Stimulated activated CD4-positive, alpha-beta T cell treated with anti-CD3 and anti-CD28 coated beads, TNF-alpha, amount 100 ng/mL, for 1 hour (primary cell): ENCODE results near the gene ANLN.
"Not testable (repeated sequence)": the region's sequence is repeated elsewhere in the genome, so short reads cannot be mapped to it uniquely, and the experiment has no call there.

Experiments used
- DNase-seq, 3 donors: peaks; one replicate each; pipeline ENCODE4 v3.0.0-alpha.2; 2020; ENCODE audit warnings: low read depth in 3 of 3, low spot score in 1 of 3

Gene ANLN

DNA sequence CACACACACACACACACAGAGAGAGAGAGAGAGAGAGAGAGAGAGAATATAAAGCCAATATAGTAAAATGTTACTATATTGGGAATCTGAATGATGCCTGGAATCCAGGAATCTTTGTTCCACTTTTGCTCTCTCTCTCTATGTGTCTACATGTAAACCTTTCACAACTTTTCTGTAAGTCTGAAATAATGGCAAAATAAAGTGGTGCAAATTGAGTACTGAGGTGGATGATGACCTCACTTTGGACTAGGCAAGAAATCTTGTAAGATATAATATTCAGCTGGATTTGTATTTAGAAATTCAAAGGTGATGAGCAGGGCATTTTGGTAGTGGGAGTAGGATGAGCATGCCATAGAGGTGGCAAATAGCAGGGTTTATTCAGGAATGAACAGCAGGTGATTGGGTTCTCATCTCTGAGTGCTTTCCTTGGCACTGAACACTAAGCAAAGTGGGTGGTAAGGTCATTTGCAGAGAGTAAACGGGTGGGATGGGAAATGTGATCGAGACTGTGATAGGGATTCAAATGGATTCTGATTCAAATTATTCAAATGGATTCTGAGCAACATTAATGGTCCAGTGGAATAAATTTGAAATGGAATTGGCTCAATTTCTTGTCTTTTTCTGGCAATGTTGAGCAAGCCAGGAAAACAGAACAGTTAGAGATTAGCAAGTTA lies 9.7 kb upstream of the ANLN start:
- no peak for DNase-seq

DNA sequence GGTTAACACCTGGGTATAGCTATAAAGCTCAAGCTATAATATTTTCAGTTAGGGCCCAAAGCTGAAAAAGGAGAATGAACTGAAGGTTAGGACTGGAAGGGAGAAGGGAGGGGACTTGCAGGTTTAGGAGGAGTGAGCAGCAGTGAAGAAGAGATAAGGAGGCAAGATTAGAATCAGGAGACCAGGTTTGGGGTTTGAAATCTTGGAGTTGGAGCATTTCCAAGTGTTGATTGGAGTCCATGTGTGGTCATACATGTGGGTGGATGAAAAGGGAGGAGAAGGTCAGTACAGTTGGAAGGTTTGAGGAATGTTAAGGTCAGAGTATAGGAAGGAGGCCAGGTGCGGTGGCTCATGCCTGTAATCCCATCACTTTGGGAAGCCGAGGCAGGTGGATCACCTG lies 8.6 kb upstream of the ANLN start:
- no peak for DNase-seq

DNA sequence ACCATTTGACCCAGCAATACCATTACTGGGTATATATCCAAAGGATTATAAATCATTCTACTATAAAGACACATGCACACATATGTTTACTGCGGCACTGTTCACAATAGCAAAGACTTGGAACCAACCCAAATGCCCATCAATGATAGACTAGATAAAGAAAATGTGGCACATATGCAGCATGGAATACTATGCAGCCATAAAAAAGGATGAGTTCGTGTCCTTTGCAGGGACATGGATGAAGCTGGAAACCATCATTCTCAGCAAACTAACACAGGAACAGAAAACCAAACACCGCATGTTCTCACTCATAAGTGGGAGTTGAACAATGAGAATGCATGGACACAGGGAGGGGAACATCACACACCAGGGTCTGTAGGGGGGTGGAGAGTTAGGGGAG lies 6.4 kb upstream of the ANLN start:
- not testable (repeated sequence) for DNase-seq

DNA sequence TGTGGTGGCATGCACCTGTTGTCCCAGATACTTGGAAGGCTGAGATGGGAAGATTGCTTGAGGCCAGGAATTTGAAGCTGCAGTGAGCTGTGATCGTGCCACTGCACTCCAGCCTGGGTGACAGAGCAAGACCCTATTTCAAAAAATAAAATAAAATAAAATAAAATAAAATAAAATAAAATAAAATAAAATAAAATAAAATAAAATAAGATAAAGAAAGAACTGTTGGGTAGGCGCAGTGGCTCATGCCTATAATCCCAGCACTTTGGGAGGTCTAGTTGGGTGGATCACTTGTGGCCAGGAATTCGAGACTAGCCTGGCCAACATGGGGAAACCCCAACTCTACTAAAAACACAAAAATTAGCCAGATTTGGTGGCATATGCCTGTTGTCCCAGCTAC lies 4.0 kb upstream of the ANLN start:
- not testable (repeated sequence) for DNase-seq

- no peak for DNase-seq
Observed at GRCh38 chr7:36387435-36388231, 2.0 kb upstream of the ANLN start.

GRCh38 chr7:36388423-36388822 lies 1.2 kb upstream of the ANLN start:
- no peak for DNase-seq

DNA sequence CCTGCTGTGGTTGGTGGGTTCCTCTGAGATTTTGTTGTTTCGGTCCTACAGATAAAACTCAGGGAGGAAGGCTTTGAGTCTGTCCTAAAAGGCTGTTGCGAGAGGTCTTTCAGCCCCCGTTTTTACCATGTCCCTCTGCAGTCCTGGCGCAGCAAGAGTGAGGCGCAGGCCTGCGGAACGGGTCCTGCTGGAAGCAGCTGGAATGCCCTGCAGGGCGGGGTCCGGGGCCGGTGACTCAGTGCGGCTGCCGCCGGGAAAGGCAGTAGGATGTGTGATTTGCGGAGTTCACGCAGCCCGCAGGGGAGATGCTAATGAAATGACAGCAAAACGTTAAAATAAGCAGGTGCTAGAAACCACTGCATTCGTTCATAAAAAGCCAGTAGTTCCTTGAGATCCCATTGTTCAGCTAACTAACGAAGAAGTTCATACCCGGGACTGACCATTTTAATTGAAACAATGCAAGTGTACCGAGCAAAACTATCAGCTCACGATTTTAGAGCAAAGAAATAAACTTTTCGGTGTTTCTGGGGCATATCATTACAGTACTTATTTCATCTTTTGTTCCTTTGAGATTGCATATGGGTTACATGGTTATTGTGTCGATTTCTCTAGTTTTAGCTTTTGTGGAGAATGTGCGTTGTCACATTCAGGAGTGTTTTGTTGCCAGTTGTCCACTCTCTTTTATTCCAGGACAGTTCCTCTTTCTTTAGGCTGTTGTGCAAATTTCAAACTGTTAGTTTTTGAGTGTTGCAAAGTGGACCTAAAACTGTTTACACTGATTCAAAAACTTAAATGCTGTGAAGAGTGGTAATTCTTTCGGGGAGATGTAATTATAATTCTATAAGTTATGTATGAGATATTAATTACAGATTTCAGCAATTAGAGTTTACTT lies 783 bp downstream of the ANLN start:
- DNase-seq, result peak in 1 of 3 donors; percentile 7

- DNase-seq, result no peak
Observed at GRCh38 chr7:36391436-36392198, 2.0 kb downstream of the ANLN start.

- DNase-seq, result no peak
Observed at GRCh38 chr7:36393826-36394225, 4.2 kb downstream of the ANLN start.

DNA sequence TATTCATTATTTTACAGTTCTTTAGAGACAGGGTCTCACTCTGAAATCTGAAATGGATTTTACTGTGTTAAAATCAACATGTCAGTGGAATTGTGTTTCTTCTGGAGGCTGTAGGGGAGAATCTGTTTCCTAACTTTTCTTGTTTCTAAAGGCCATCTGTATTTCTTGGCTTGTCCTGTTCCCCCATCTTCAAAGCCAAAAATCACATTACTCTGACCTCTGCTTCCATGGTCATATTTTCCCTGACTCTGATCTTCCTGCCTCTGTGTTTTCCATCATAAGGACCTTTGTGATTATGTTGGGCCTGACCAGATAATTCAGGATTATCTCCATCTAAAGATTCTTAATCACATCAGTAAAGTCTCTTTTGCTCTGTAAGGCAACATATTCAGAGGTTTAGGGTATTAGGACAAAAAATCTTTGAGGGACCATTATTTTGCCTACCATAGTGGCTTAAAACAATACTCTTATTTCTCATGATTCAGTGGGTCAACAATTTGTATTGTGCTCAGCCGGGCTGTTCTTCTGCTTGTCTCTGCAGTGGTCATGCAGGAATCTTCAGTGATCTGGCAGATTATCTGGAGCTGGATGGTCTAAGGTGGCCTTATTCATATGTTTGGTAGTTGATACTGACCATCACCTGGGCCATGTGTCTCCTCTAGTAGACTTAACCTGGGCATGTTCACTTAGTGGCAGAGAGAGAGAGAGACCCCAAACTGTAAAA lies 5.7 kb downstream of the ANLN start:
- no peak for DNase-seq

GRCh38 chr7:36396150-36396549 lies 6.5 kb downstream of the ANLN start:
- no peak for DNase-seq

DNA sequence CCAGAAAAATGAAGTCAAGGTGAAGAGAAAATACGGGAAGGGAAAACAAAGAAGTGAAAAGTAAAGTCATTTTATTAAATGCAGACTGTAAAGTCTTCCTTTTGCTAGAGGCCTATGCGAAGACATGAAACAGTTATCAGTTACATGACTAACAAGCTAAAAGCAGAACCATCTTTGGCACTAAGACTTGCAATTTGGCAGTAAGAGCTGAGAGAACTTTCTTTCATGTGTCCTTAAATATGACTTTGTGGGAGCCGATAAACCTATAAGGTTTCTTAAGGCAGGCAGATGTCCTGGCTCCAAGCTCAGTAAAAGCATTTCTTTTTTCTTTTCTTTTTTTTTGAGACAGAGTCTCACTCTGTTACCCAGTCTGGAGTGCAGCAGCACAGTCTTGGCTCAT lies 10.4 kb downstream of the ANLN start:
- no peak for DNase-seq

DNA sequence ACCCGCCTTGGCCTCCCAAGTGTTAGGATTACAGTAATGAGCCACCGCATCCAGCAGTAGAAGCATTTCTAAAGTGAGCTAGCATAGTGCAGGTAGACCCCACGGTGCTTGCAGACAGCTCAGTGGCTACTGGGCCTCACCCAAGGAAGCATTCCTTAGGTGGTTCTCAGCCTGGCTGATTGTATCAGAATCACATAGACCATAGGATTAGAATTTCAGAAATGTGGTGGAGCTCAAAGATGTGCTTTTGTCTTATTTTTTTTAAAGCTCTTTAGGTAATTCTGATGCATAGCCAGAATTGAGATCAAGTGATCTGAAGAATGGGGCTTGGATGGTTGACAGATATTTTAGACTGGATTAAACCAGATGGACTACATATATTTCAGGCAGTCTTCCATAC lies 10.9 kb downstream of the ANLN start:
- no peak for DNase-seq

- no peak for DNase-seq
Observed at GRCh38 chr7:36403452-36403851, 13.8 kb downstream of the ANLN start.

DNA sequence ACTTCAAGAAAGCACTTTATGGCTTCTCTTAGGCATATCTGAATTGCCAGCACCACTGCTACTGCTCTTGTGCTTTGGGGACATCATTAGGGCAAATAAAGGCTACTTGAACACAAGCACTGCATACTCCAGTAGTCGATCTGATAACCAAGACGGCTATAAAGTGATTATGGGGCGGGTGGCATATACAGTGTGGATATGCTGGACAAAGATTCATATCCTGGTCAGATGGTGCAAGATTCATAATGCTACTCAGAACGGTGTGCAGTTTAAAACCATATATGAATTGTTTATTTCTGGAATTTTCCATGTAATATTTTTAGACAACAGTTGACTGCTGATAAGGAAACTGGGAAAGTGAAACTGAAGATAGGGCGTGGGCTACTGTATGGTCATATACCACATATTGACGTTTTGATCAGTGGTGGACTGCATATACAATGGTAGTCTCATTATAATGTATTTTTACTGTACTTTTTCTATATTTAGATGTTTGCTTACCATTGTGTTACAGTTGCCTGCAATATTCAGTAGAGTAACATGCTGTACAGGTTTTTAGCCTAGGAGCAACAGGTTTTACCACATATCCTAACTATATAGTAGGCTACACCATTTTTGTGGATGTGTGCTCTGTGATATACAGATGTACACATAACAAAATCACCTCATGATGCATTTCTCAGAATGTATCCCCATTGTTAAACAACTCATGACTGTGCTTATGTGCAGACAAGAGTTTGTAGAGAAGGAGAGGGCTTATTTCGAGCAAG lies 15.2 kb downstream of the ANLN start:
- no peak for DNase-seq

GRCh38 chr7:36405409-36405803 lies 15.7 kb downstream of the ANLN start:
- DNase-seq, result no peak

- DNase-seq, result no peak
Observed at GRCh38 chr7:36406156-36406555, 16.5 kb downstream of the ANLN start.

- no peak for DNase-seq
Observed at GRCh38 chr7:36407636-36408550, 18.2 kb downstream of the ANLN start.

DNA sequence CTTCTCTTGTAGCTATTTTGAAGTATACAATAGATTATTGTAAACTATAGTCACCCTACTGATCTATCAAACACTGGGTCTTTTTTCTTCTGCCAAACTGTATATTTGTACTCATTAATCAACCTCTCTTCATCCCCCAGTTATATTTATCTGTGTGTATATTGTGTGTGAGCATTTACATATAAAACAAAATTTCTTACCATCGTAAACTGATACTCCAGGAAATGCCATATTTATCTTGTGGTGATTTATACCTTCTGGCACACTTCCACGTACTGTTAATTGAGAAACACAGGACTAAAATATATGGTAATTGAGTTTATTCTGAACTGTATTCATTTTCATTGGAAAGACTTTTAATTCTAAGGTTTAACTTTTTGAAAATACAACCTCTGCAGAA lies 18.9 kb downstream of the ANLN start:
- no peak for DNase-seq
